Neuronal stem cell (in vitro differentiated cells): ENCODE measurements around the gene PATZ1. TPM values are rescaled to one million over a fixed set of nuclear protein-coding genes. Genes with fewer than 3 reads are reported as not detected.

Source experiments
- small RNA-seq: library from polyadenylated mRNA; stranded (forward); fragments of <200 nt; extraction: miRNeasy Mini kit (QIAGEN cat#:217004); gene quantifications from one replicate; pipeline ENCODE3, GENCODE V24; 2013; ENCODE audit not compliant: insufficient read depth

PATZ1 gene

Small RNAs within 50 kb of the gene (small RNA-seq; reads per million reads assigned to genes)
- gene RNA5SP496 (not detected), gene RNU6-338P (not detected)
